PFSK-1 (cell line): ENCODE data around the gene ZNF763.

Source experiments
- POLR2AphosphoS5 ChIP-seq: IDR thresholded peaks from 2 replicates; pipeline ENCODE4 v1.6.1; 2012; ENCODE audit warnings: low read depth, mild to moderate bottlenecking, control low read depth, low read length, moderate library complexity
- TAF1 ChIP-seq: IDR thresholded peaks from 2 replicates; pipeline ENCODE4 v1.6.1; 2012; ENCODE audit warnings: low read length, control low read depth, borderline replicate concordance; ENCODE audit not compliant: insufficient read depth

DNA sequence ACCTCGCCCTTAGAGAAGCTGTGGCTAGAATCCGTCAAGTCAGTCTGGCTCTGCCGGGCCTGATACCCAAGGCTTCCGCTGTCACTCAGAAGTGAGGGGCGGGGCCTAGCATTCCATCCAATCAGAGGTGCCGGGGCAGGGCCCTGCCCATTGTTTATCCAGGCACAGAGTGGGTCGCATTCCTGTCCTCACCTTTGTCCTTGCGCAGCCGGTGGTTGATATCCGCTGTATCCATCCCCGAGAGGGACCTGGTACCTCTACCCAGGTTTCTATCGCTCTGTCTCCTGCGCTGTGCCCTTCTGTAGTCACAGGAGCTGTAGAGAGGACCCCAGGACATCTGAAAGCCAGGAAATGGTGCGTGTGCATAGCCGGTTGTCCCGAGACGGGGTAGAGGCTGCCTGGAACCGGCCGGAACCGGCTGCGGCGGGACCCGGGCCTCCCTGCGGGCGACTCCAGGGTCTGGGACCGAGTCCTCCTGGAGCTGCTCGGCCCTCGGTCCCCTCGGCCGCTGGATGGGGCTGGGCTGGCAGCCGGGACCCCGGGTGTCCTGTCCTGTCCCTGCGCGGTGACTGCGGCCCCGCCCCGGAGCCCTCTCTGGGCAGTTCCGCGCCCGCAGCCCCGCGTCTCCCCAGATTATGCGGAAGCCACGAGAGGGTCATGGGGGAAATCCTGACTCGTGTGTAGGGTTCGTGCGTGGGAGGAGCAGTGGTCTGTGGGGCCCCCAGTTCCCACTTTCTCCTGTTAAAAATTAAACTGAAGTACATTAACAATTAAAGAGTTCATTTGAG lies at the start of gene ZNF763:
- TF ChIP-seq TAF1 = no peak
- TF ChIP-seq POLR2AphosphoS5 = 0 out of 2 replicates have a peak, but pooled peaks have one; percentile 53
